Mesenchymal stem cell (in vitro differentiated cells and primary cell): ENCODE measurements around the gene LIFR.
"Not testable (repeated sequence)": the region's sequence is repeated elsewhere in the genome, so short reads cannot be mapped to it uniquely, and the experiment has no call there.

Source experiments
- DNase-seq: peaks from one replicate; pipeline ENCODE4 v3.0.0-alpha.2; 2013
- H2AFZ ChIP-seq: one replicate; pipeline ENCODE4 v1.6.1; 2013; ENCODE audit warnings: low read depth, mild to moderate bottlenecking, control low read depth, inconsistent platforms, low read length, moderate library complexity
- H2AK5ac ChIP-seq: 2 replicates; pipeline ENCODE4 v1.6.1; 2013; ENCODE audit warnings: low read length, moderate library complexity, mild to moderate bottlenecking, inconsistent platforms; ENCODE audit not compliant: severe bottlenecking
- H2BK120ac ChIP-seq: one replicate; pipeline ENCODE4 v1.6.1; 2013; ENCODE audit warnings: low read depth, mild to moderate bottlenecking, inconsistent platforms, low read length, moderate library complexity
- H2BK12ac ChIP-seq, 2 experiments: one replicate each; pipeline ENCODE4 v1.6.1; 2013; ENCODE audit warnings: inconsistent platforms in 2 of 2, low read length in 2 of 2, mild to moderate bottlenecking in 2 of 2, moderate library complexity in 2 of 2, control low read depth in 1 of 2
- H2BK15ac ChIP-seq: one replicate; pipeline ENCODE4 v1.6.1; 2013; ENCODE audit warnings: mild to moderate bottlenecking, low read depth, inconsistent platforms; ENCODE audit not compliant: poor library complexity, severe bottlenecking
- H2BK5ac ChIP-seq: 2 replicates; pipeline ENCODE4 v1.6.1; 2013; ENCODE audit warnings: low read depth, mild to moderate bottlenecking, low read length, control low read depth, inconsistent platforms; ENCODE audit not compliant: poor library complexity, severe bottlenecking
- H3K14ac ChIP-seq, 2 experiments: one replicate each; pipeline ENCODE4 v1.6.1; 2013; ENCODE audit warnings: inconsistent platforms in 2 of 2, low read length in 2 of 2, control low read depth in 1 of 2, mild to moderate bottlenecking in 1 of 2, moderate library complexity in 1 of 2
- H3K18ac ChIP-seq, 2 experiments: one replicate each; pipeline ENCODE4 v1.6.1; 2013; ENCODE audit warnings: inconsistent platforms in 2 of 2, low read length in 2 of 2, control low read depth in 1 of 2, low read depth in 1 of 2, mild to moderate bottlenecking in 1 of 2
- H3K23ac ChIP-seq, 2 experiments: one replicate each; pipeline ENCODE4 v1.6.1; 2013; ENCODE audit warnings: inconsistent platforms in 2 of 2, low read length in 2 of 2, mild to moderate bottlenecking in 2 of 2, moderate library complexity in 2 of 2, control low read depth in 1 of 2
- H3K27ac ChIP-seq: 2 replicates; pipeline ENCODE4 v1.5.1; 2013; ENCODE audit warnings: mild to moderate bottlenecking, moderate library complexity, low read length, control low read depth, inconsistent platforms; ENCODE audit not compliant: poor library complexity, severe bottlenecking
- H3K27me3 ChIP-seq, 2 experiments: 2 replicates each; pipeline versions ENCODE4 v1.6.1 to v1.7.0; 2013; ENCODE audit warnings: low read length in 2 of 2, mild to moderate bottlenecking in 2 of 2, moderate library complexity in 2 of 2, control low read depth in 1 of 2, inconsistent platforms in 1 of 2; ENCODE audit not compliant: control insufficient read depth in 1 of 2, insufficient read depth in 1 of 2
- H3K36me3 ChIP-seq, 2 experiments: 2 replicates each; pipeline versions ENCODE4 v1.6.1 to v1.7.0; 2013; ENCODE audit warnings: low read length in 2 of 2, control low read depth in 1 of 2, inconsistent platforms in 1 of 2, low read depth in 1 of 2, mild to moderate bottlenecking in 1 of 2; ENCODE audit not compliant: insufficient read depth in 2 of 2, control insufficient read depth in 1 of 2
- H3K4ac ChIP-seq, 2 experiments: one replicate each; pipeline ENCODE4 v1.6.1; 2013; ENCODE audit warnings: inconsistent platforms in 2 of 2, low read length in 2 of 2, mild to moderate bottlenecking in 2 of 2, moderate library complexity in 2 of 2, control low read depth in 1 of 2, low read depth in 1 of 2
- H3K4me1 ChIP-seq: 2 replicates; pipeline ENCODE4 v1.6.1; 2013; ENCODE audit warnings: low read depth, low read length, control low read depth; ENCODE audit not compliant: control insufficient read depth, insufficient read depth
- H3K4me2 ChIP-seq: 2 replicates; pipeline ENCODE4 v1.6.1; 2013; ENCODE audit warnings: low read length, mild to moderate bottlenecking, inconsistent platforms; ENCODE audit not compliant: poor library complexity, severe bottlenecking
- H3K4me3 ChIP-seq, 2 experiments: 2 replicates each; pipeline versions ENCODE4 v1.5.1 to v1.7.0; 2013; ENCODE audit warnings: low read length in 2 of 2, mild to moderate bottlenecking in 2 of 2, control low read depth in 1 of 2, low read depth in 1 of 2; ENCODE audit not compliant: insufficient read depth in 1 of 2
- H3K79me1 ChIP-seq: replicated peaks from 2 replicates; pipeline ENCODE4 v1.6.1; 2013; ENCODE audit warnings: mild to moderate bottlenecking, control low read depth, low read length, inconsistent platforms; ENCODE audit not compliant: poor library complexity, severe bottlenecking
- H3K9ac ChIP-seq: 2 replicates; pipeline ENCODE4 v1.7.0; 2013; ENCODE audit warnings: mild to moderate bottlenecking, low read length, moderate library complexity
- H3K9me3 ChIP-seq: 2 replicates; pipeline ENCODE4 v1.7.0; 2013; ENCODE audit warnings: mild to moderate bottlenecking, low read length; ENCODE audit not compliant: control insufficient read depth
- H4K8ac ChIP-seq: one replicate; pipeline ENCODE4 v1.6.1; 2013; ENCODE audit warnings: inconsistent platforms, mild to moderate bottlenecking, low read length, moderate library complexity
- H4K91ac ChIP-seq: one replicate; pipeline ENCODE4 v1.6.1; 2013; ENCODE audit warnings: mild to moderate bottlenecking, low read length, inconsistent platforms
- WGBS: methylation state at CpG from one replicate; pipeline ENCODE4 v1.1.7; 2013; ENCODE audit warnings: mixed read lengths; 5-methylcytosine and 5-hydroxymethylcytosine counted together

Gene LIFR

DNA sequence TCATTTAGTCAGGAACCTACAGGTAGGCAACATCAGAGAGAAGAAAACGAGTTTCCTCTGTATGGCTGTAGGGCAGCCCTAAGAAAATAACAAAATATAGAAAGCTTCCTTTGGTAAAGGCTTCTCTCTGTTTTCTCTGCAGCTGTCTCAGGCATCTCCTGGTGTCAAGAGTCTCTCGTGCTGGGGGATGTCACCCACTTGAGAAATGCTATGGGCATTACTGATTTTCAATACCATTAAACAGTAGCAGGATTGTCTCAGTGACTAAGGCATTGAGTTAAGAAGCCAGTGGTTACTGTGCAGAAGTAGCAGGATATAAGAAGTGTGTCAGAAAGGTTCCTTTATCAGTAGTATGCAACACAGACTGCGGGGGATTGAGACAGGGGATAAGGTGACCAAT lies 32.4 kb downstream of the LIFR start:
- WGBS: 95% methylated on average over 3 of the region's 3 CpGs

DNA sequence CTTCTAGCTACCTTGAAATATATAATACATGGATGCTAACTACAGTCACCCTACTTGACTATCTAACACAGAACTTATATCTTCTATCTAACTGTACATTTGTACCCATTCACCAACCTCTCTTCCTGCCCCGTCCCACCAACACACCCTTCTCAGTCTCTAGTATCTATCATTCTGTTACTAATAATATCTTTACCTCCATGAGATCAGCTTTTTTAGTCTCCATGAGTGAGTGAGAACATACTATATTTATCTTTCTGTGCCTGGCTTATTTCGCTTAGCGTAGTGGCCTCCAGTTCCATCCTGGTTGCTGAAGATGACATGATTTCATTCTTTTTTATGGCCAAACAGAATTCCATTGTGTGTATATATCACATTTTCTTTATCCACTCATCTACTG lies 37.0 kb downstream of the LIFR start:
- Histone ChIP-seq H2BK5ac (no peak overlapping the region), H3K4me1 (no peaks in the 10 kb centered on the region), H3K14ac (no peak overlapping the region), H3K36me3 (peaks cover 10 to 68% of the 10 kb centered on the region in 2 experiments), H2BK120ac (no peak overlapping the region), H3K9me3 (peaks cover 20% of the 10 kb centered on the region), H3K27ac (no peak overlapping the region), H3K23ac (no peak overlapping the region), H2BK12ac (no peak overlapping the region), H4K8ac (no peak overlapping the region), H2AK5ac (no peak overlapping the region), H2AFZ (no peak overlapping the region), H3K27me3 (no peaks in the 10 kb centered on the region), H3K79me1 (no peaks in the 10 kb centered on the region), H2BK15ac (no peak overlapping the region), H3K18ac (no peak overlapping the region), H3K4ac (no peak overlapping the region), H3K4me3 (no peak overlapping the region), H3K9ac (no peak overlapping the region), H4K91ac (no peak overlapping the region), H3K4me2 (no peak overlapping the region)
- 100% methylated on average over 3 of the region's 3 CpGs for WGBS
- DNase-seq: no peak

More for the DNA sequence above, 32.4 kb downstream of the LIFR start:
- H2BK15ac ChIP-seq: no peak overlapping the region
- no peak overlapping the region for H2AFZ ChIP-seq
- H4K8ac ChIP-seq: no peak overlapping the region
- H2BK120ac ChIP-seq: no peak overlapping the region
- H3K36me3 ChIP-seq: peaks cover 10 to 95% of the 10 kb centered on the region in 2 experiments
- no peak overlapping the region for H3K4me3 ChIP-seq
- H2AK5ac ChIP-seq: no peak overlapping the region
- H3K14ac ChIP-seq: no peak overlapping the region
- no peak overlapping the region for H3K9ac ChIP-seq
- no peaks in the 10 kb centered on the region for H3K4me1 ChIP-seq
- H3K9me3 ChIP-seq: peaks cover 20% of the 10 kb centered on the region
- no peak overlapping the region for H3K4ac ChIP-seq
- no peak overlapping the region for H3K23ac ChIP-seq
- no peak overlapping the region for H3K4me2 ChIP-seq
- no peak for DNase-seq
- peaks cover 8% of the 10 kb centered on the region for H3K79me1 ChIP-seq
- H3K27ac ChIP-seq: no peak overlapping the region
- H3K27me3 ChIP-seq: no peaks in the 10 kb centered on the region
- H2BK12ac ChIP-seq: no peak overlapping the region
- H2BK5ac ChIP-seq: no peak overlapping the region
- no peak overlapping the region for H3K18ac ChIP-seq
- no peak overlapping the region for H4K91ac ChIP-seq

DNA sequence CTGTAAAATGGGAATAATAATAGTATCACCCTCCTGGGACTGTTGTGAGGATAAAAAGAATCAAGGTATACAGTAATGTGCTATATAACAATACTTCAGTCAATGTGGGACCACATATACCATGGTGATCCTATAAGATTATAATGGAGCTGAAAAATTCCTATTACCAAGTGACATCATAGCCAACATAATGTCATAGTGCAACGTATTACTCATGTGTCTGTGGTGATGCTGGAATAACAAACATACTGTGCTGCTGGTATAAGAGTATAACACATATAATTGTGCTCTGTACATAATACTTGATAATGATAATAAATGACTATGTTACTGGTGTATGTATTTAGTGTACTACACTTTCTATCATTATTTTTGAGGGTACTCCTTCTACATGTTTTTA lies 38.1 kb downstream of the LIFR start:
- Histone ChIP-seq H3K4me3 (no peak overlapping the region), H3K23ac (no peak overlapping the region), H3K36me3 (peaks cover 10 to 61% of the 10 kb centered on the region in 2 experiments), H2BK15ac (no peak overlapping the region), H2BK120ac (no peak overlapping the region), H3K4me2 (no peak overlapping the region), H3K9ac (no peak overlapping the region), H3K9me3 (peaks cover 20% of the 10 kb centered on the region), H3K4me1 (no peaks in the 10 kb centered on the region), H4K91ac (no peak overlapping the region), H3K18ac (no peak overlapping the region), H4K8ac (no peak overlapping the region), H2BK5ac (no peak overlapping the region), H2BK12ac (no peak overlapping the region), H3K27ac (no peak overlapping the region), H3K4ac (no peak overlapping the region), H3K79me1 (no peaks in the 10 kb centered on the region), H3K27me3 (no peaks in the 10 kb centered on the region), H3K14ac (no peak overlapping the region), H2AK5ac (no peak overlapping the region), H2AFZ (no peak overlapping the region)
- no peak for DNase-seq
- no CpG with 5 or more reads among the region's 1 CpG for WGBS

DNA sequence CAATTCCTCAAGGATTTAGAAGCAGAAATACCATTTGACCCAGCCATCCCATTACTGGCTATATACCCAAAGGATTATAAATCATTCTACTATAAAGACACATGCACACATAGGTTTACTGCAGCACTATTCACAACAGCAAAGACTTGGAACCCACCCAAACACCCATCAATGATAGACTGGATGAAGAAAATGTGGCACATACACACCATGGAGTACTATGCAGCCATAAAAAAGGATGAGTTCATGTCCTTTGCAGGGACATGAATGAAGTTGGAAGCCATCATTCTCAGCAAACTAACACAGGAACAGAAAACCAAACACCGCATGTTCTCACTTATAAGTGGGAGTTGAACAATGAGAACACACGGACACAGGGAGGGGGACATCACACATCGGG lies 39.8 kb downstream of the LIFR start:
- not testable (repeated sequence) for H2AK5ac ChIP-seq, H3K4me3 ChIP-seq, H3K18ac ChIP-seq, H3K79me1 ChIP-seq, H4K8ac ChIP-seq, H2BK15ac ChIP-seq, H3K4me2 ChIP-seq, H2BK5ac ChIP-seq, H3K14ac ChIP-seq, H3K27me3 ChIP-seq, H4K91ac ChIP-seq, H2AFZ ChIP-seq, H3K23ac ChIP-seq, H2BK120ac ChIP-seq, H3K27ac ChIP-seq, H2BK12ac ChIP-seq, H3K4me1 ChIP-seq, H3K4ac ChIP-seq, H3K9ac ChIP-seq, DNase-seq
- Histone ChIP-seq H3K9me3 (peaks cover 20% of the 10 kb centered on the region), H3K36me3 (peaks cover 4 to 52% of the 10 kb centered on the region in 2 experiments)
- 100% methylated on average over 3 of the region's 3 CpGs for WGBS
